ENCODE measurements around the gene BCAT1. TPM values are rescaled to one million over a fixed set of nuclear protein-coding genes. Genes with fewer than 3 reads are reported as not detected.

The BCAT1 gene
- total RNA-seq, 6 experiments from 2014 or later, result 0.86 to 6.0 (median 2.7) TPM

DNA sequence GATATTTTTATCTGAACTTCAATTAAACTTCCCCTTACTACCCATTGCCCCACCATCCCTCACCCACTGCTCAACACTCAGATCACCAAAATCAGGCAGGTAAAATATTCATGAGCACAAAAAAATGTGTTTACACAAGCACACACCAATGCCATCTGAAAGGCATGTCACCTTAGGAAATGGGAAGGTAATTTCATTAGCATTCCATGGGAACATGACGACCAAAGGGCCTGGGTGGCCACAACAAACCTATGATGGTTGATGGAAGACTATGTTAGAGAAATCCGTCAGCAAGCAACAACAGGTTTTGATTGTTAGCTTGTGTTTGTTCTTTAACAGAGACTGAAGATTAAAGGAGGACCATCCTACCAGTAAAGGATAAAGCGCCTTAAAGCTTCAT lies 97.6 kb downstream of the BCAT1 start:
- Histone ChIP-seq H3K4me3 (no peak overlapping the region), H3K9me3 (no peaks in the 10 kb centered on the region), H3K27me3 (no peaks in the 10 kb centered on the region), H3K36me3 (no peaks in the 10 kb centered on the region), H3K4me1 (no peaks in the 10 kb centered on the region), H3K27ac (no peak overlapping the region)
- ATAC-seq (no peak), DNase-seq (no peak)
- TF ChIP-seq CTCF (IDR thresholded peaks at IDR 0.05), result no peak
- no peak for TF ChIP-seq POLR2A (IDR thresholded peaks at IDR 0.05)
- 77% methylated on average over 3 of the region's 3 CpGs for WGBS (ENCODE audit: insufficient coverage, low coverage, low lambda C conversion rate, missing lambda C conversion rate)
- intact Hi-C loops (cut with DNase I), result no loop called here

GRCh38 chr12:24850496-24850895 lies 98.4 kb downstream of the BCAT1 start:
- ATAC-seq (no peak), DNase-seq (no peak)
- Histone ChIP-seq H3K4me3 (no peak overlapping the region), H3K9me3 (no peaks in the 10 kb centered on the region), H3K4me1 (no peaks in the 10 kb centered on the region), H3K27ac (no peak overlapping the region), H3K36me3 (no peaks in the 10 kb centered on the region), H3K27me3 (no peaks in the 10 kb centered on the region)
- intact Hi-C loops (cut with DNase I), result no loop called here
- TF ChIP-seq POLR2A (IDR thresholded peaks at IDR 0.05) (no peak), CTCF (IDR thresholded peaks at IDR 0.05) (no peak)
- WGBS (ENCODE audit: insufficient coverage, low coverage, low lambda C conversion rate, missing lambda C conversion rate), result 25% methylated on average over 3 of the region's 3 CpGs

- ATAC-seq (no peak), DNase-seq (no peak)
- Histone ChIP-seq H3K36me3 (no peaks in the 10 kb centered on the region), H3K4me1 (no peaks in the 10 kb centered on the region), H3K4me3 (no peak overlapping the region), H3K27me3 (no peaks in the 10 kb centered on the region), H3K27ac (no peak overlapping the region), H3K9me3 (no peaks in the 10 kb centered on the region)
- WGBS (ENCODE audit: insufficient coverage, low coverage, low lambda C conversion rate, missing lambda C conversion rate), result 71% methylated on average over 4 of the region's 8 CpGs
- TF ChIP-seq POLR2A (IDR thresholded peaks at IDR 0.05), result no peak
- TF ChIP-seq CTCF (IDR thresholded peaks at IDR 0.05), result no peak
- intact Hi-C loops (cut with DNase I), result no loop called here
These were observed 99.9 kb downstream of the BCAT1 start for GRCh38 chr12:24848941-24849477.

DNA sequence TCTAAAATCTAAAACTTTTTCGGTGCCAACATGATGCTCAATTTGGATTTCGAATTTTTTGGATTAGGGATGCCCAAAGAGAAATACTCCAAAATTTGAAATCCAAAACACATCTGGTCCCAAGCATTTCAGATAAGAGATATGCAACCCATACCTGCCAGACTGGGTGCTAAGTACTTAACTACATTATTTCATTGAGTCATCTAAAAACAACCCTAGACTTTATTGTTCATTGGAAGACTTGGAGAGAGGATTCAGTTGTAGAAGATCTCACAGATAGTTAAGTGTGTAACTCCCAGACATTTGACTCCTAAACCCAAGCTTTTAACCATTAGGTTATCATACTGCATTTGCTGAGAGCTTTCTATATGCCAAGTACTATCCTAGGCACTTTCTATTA lies 102.2 kb downstream of the BCAT1 start:
- Histone ChIP-seq H3K27me3 (no peaks in the 10 kb centered on the region), H3K27ac (no peak overlapping the region), H3K36me3 (no peaks in the 10 kb centered on the region), H3K4me3 (no peak overlapping the region), H3K9me3 (no peaks in the 10 kb centered on the region), H3K4me1 (no peaks in the 10 kb centered on the region)
- intact Hi-C loops (cut with DNase I), result no loop called here
- TF ChIP-seq CTCF (IDR thresholded peaks at IDR 0.05) (no peak), POLR2A (IDR thresholded peaks at IDR 0.05) (no peak)
- ATAC-seq, result no peak
- WGBS (ENCODE audit: insufficient coverage, low coverage, low lambda C conversion rate, missing lambda C conversion rate), result 76% methylated on average over 2 of the region's 2 CpGs
- no peak for DNase-seq

DNA sequence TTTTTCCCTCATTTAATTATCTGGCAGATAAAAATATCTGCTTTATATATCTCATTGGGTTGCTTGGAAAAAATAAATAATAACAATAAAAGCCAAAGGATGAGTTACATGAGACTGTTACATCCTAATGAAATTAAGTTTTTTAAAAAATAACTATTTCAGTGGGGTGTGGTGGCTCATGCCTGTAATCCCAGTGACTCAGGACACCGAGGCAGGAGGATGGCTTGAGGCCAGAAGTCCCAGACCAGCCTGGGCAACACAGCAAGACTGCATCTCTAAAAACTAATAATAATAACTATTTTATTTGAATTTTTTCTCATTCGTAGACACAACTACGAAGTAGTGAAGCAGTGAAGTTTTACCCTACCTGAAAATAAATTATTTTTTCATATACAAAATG lies 103.3 kb downstream of the BCAT1 start:
- WGBS (ENCODE audit: insufficient coverage, low coverage, low lambda C conversion rate, missing lambda C conversion rate), result 90% methylated on average over 3 of the region's 3 CpGs
- no peaks in the 10 kb centered on the region for H3K36me3 ChIP-seq
- H3K27ac ChIP-seq, result no peak overlapping the region
- no peak for TF ChIP-seq POLR2A (IDR thresholded peaks at IDR 0.05)
- no peak for TF ChIP-seq CTCF (IDR thresholded peaks at IDR 0.05)
- no peaks in the 10 kb centered on the region for H3K27me3 ChIP-seq
- intact Hi-C loops (cut with DNase I), result no loop called here
- no peaks in the 10 kb centered on the region for H3K4me1 ChIP-seq
- H3K9me3 ChIP-seq, result no peaks in the 10 kb centered on the region
- no peak for ATAC-seq
- H3K4me3 ChIP-seq, result no peak overlapping the region
- no peak for DNase-seq
